Large intestine (tissue), 3 donors: ENCODE results near the gene MON1A. TPM values are rescaled to one million over a fixed set of nuclear protein-coding genes. Genes with fewer than 3 reads are reported as not detected.

Source experiments
- DNase-seq, 2 donors: peaks; one replicate each; pipeline versions ENCODE4 v3.0.0 to v3.0.0-alpha.2; 2013
- H3K27ac ChIP-seq: one replicate; pipeline ENCODE4 v1.5.1; 2013; ENCODE audit warnings: low read length
- H3K27me3 ChIP-seq: 2 replicates; pipeline ENCODE4 v1.6.1; 2013; ENCODE audit warnings: low read length; ENCODE audit not compliant: control insufficient read depth, insufficient read depth
- H3K36me3 ChIP-seq: 2 replicates; pipeline ENCODE4 v1.6.1; 2013; ENCODE audit warnings: low read length; ENCODE audit not compliant: control insufficient read depth, insufficient read depth
- H3K4me1 ChIP-seq: one replicate; pipeline ENCODE4 v1.6.1; 2013; ENCODE audit warnings: low read length; ENCODE audit not compliant: control insufficient read depth, insufficient read depth
- H3K4me3 ChIP-seq: one replicate; pipeline ENCODE4 v1.5.1; 2013; ENCODE audit warnings: low read length
- H3K9me3 ChIP-seq: one replicate; pipeline ENCODE4 v1.6.1; 2013; ENCODE audit warnings: mild to moderate bottlenecking, low read depth, low read length, moderate library complexity; ENCODE audit not compliant: control insufficient read depth
- WGBS: methylation state at CpG from one replicate; pipeline ENCODE4 v1.1.5; 2013; ENCODE audit warnings: low lambda C conversion rate; ENCODE audit not compliant: insufficient coverage; 5-methylcytosine and 5-hydroxymethylcytosine counted together
- polyA plus RNA-seq: library from polyadenylated mRNA; unstranded; fragments of 120-200 nt; gene quantifications from one replicate; pipeline ENCODE4 v1.2.1, GENCODE V29; 2013

The MON1A gene
- polyA plus RNA-seq, 1 donor: 19.5 TPM

DNA sequence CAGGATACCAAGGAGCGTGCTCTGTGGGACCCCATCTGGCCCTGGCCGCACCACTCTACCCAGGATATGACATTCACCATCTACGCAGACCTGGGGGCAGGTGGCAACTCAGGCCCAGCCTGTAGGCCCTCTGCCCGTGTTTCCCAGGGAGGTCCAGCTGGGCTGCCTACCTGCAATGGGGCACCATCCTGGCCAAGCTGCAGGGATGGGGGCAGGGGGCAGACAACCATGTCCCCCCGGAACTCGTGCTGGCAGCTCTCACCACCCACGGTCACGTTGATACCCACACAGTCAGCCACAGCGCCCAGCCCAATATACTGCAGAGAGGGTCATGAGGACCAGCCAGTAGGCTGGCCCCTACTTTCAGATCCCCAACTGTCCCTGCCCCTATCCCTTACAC lies 33.8 kb downstream of the MON1A start:
- Histone ChIP-seq H3K4me3 (no peak overlapping the region), H3K27me3 (no peaks in the 10 kb centered on the region), H3K9me3 (no peaks in the 10 kb centered on the region), H3K36me3 (peaks cover 42% of the 10 kb centered on the region), H3K27ac (no peak overlapping the region), H3K4me1 (peaks cover 12% of the 10 kb centered on the region)
- DNase-seq: no peak
- WGBS: no CpG with 5 or more reads among the region's 9 CpGs

DNA sequence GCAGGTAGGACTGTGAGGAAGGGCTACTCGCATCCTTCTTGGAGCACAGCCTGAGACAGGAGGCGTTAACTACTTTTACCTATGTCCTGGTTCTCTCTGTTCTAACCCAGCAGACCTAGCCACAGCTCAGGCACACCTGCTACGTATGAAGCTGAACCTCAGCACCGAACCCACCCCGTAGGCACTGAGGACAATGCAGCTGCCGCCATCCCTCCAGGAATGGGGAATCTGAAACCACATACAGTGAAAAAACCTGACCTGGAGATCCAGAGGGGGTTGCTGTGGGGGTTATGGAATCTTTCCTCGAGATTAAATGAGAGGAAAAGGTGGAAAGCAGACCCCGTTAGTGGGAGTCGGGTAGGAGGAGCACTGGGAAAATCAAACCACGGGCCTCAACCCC lies 40.3 kb downstream of the MON1A start:
- H3K4me1 ChIP-seq: peaks cover 15% of the 10 kb centered on the region
- H3K27ac ChIP-seq: no peak overlapping the region
- 80% methylated on average over 2 of the region's 10 CpGs for WGBS
- peaks cover 14% of the 10 kb centered on the region for H3K36me3 ChIP-seq
- no peaks in the 10 kb centered on the region for H3K27me3 ChIP-seq
- H3K9me3 ChIP-seq: no peaks in the 10 kb centered on the region
- DNase-seq: no peak
- H3K4me3 ChIP-seq: no peak overlapping the region

DNA sequence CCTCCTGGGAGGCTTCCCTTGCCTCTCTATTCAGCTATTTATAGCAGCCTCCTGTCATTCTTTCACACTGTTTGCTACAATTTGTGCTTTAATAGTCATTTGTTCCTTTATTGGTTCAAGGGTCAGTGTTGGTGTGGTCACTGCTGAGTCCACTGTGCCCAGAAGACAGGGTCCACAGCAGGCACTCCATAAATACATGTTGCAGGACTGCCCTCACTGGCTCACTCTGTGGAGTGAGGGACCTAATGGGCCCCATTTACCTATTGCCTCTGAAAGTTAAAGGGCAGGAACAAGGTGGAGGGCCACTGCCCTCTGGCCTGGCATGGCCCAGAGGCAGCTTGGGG lies 42.7 kb downstream of the MON1A start:
- peak; percentile 58 to 67 for DNase-seq
- H3K36me3 ChIP-seq: peaks cover 14% of the 10 kb centered on the region
- H3K27ac ChIP-seq: peak overlapping the region; percentile 67

GRCh38 chr3:49883998-49884397 lies 45.6 kb downstream of the MON1A start:
- Histone ChIP-seq H3K36me3 (no peaks in the 10 kb centered on the region), H3K27ac (no peak overlapping the region), H3K9me3 (no peaks in the 10 kb centered on the region), H3K4me1 (peaks cover 41% of the 10 kb centered on the region), H3K27me3 (no peaks in the 10 kb centered on the region), H3K4me3 (no peak overlapping the region)
- DNase-seq: peak in 1 of 2 donors; percentile 28
- WGBS: no CpG with 5 or more reads among the region's 4 CpGs

More for the DNA sequence above, 42.7 kb downstream of the MON1A start:
- no peak overlapping the region for H3K4me3 ChIP-seq
- no peaks in the 10 kb centered on the region for H3K9me3 ChIP-seq
- H3K27me3 ChIP-seq: no peaks in the 10 kb centered on the region
- H3K4me1 ChIP-seq: peaks cover 23% of the 10 kb centered on the region

- no peak for DNase-seq
- peaks cover 43% of the 10 kb centered on the region for H3K4me1 ChIP-seq
- no CpG with 5 or more reads among the region's 6 CpGs for whole genome bisulfite sequencing
- no peaks in the 10 kb centered on the region for H3K36me3 ChIP-seq
- H3K9me3 ChIP-seq: no peaks in the 10 kb centered on the region
- peak overlapping the region; percentile 25 for H3K27ac ChIP-seq
- H3K27me3 ChIP-seq: no peaks in the 10 kb centered on the region
- no peak overlapping the region for H3K4me3 ChIP-seq
Measured at GRCh38 chr3:49882166-49882565, 47.4 kb downstream of the MON1A start.

- WGBS: no CpG with 5 or more reads among the region's 6 CpGs
- H3K27ac ChIP-seq: no peak overlapping the region
- peaks cover 36% of the 10 kb centered on the region for H3K4me1 ChIP-seq
- H3K36me3 ChIP-seq: no peaks in the 10 kb centered on the region
- no peak overlapping the region for H3K4me3 ChIP-seq
- H3K27me3 ChIP-seq: no peaks in the 10 kb centered on the region
- H3K9me3 ChIP-seq: no peaks in the 10 kb centered on the region
- peak in 1 of 2 donors; percentile 48 for DNase-seq
Measured at GRCh38 chr3:49880581-49881315, 48.9 kb downstream of the MON1A start.

- Histone ChIP-seq H3K4me3 (no peak overlapping the region), H3K4me1 (peaks cover 36% of the 10 kb centered on the region), H3K36me3 (no peaks in the 10 kb centered on the region), H3K27me3 (no peaks in the 10 kb centered on the region), H3K9me3 (no peaks in the 10 kb centered on the region), H3K27ac (no peak overlapping the region)
- DNase-seq: no peak
- no CpG with 5 or more reads among the region's 2 CpGs for WGBS
Measured at GRCh38 chr3:49879721-49880120, 49.9 kb downstream of the MON1A start.

DNA sequence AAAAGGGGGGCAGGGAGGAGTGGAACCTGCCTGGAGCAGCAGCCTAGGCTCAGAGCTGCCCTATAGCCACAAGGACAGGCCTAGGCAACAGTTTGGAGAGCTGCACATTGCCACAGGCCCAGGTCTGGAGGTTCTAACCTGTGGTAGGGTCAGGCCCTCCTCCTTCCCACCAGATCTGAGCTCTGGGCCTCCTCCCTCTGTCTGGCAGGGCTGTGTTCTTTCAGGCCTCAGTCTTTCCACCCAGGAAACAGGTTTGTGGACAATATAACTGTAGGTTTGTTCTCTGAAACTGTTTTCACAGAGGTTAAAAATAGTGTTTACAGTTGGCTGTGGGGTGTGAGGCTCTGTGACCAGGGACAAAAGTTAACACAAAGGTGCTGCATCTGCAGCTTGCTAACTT lies 50.9 kb downstream of the MON1A start:
- no peaks in the 10 kb centered on the region for H3K27me3 ChIP-seq
- no peak for DNase-seq
- H3K9me3 ChIP-seq: no peaks in the 10 kb centered on the region
- no peak overlapping the region for H3K27ac ChIP-seq
- H3K36me3 ChIP-seq: no peaks in the 10 kb centered on the region
- peaks cover 46% of the 10 kb centered on the region for H3K4me1 ChIP-seq
- no peak overlapping the region for H3K4me3 ChIP-seq

DNA sequence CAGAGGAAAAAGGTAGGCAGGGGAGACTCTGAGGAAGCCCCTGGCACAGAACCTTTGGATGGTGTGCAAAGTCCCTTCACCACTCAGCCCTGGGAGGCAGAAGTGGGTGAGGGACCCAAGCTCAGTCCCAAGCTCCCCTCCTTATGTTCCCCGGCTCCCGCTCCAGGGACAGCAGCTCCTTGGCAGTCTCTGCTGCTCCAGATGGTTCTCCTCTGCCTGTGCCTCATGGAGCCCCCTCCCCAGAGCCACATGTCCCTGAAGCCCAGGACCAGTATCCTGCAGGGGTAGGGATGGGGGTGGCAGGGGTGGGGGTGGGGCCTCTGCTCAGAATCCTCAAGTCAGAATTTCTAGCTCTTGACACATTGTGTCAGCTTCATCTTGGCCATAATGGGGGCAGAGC lies 51.9 kb downstream of the MON1A start:
- no peak overlapping the region for H3K4me3 ChIP-seq
- H3K4me1 ChIP-seq: peaks cover 55% of the 10 kb centered on the region
- H3K27ac ChIP-seq: no peak overlapping the region
- DNase-seq: no peak
- WGBS: no CpG with 5 or more reads among the region's 2 CpGs
- H3K36me3 ChIP-seq: no peaks in the 10 kb centered on the region
- H3K9me3 ChIP-seq: no peaks in the 10 kb centered on the region
- H3K27me3 ChIP-seq: no peaks in the 10 kb centered on the region

- H3K36me3 ChIP-seq: no peaks in the 10 kb centered on the region
- no peak overlapping the region for H3K4me3 ChIP-seq
- H3K27me3 ChIP-seq: no peaks in the 10 kb centered on the region
- DNase-seq: no peak
- no peak overlapping the region for H3K27ac ChIP-seq
- no CpG with 5 or more reads among the region's 5 CpGs for WGBS
- no peaks in the 10 kb centered on the region for H3K9me3 ChIP-seq
- peaks cover 55% of the 10 kb centered on the region for H3K4me1 ChIP-seq
Measured at GRCh38 chr3:49876567-49876966, 53.0 kb downstream of the MON1A start.

DNA sequence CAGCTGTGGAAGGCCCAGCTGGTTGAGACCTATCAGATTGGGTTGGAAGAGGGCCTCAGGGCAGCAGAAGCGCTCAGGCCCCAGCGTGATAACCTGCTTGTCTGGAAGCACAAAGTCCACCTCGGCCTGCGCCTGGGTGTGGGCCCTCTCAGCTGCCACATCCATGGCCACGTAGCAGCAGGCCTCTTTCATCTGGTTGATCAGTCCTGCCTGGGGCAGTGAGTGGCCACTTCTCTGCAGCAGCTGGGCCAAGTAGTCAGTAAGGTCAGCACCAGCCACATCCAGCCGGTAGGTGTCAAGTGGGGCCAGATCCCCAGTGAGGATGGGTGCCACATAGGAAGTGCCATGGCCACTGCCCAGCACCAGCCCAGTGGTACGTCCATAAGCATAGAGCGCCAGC lies 56.0 kb downstream of the MON1A start:
- WGBS: no CpG with 5 or more reads among the region's 8 CpGs
- Histone ChIP-seq H3K4me3 (no peak overlapping the region), H3K27ac (peak overlapping the region; percentile 90), H3K9me3 (no peaks in the 10 kb centered on the region), H3K27me3 (peaks cover 14% of the 10 kb centered on the region), H3K4me1 (peaks cover 51% of the 10 kb centered on the region), H3K36me3 (no peaks in the 10 kb centered on the region)
- DNase-seq: peak; percentile 91 to 96
